CD4-positive, CD25-positive, alpha-beta regulatory T cell (primary cell): Measurements from ENCODE around the gene CTSS. TPM values are rescaled to one million over a fixed set of nuclear protein-coding genes. Genes with fewer than 3 reads are reported as not detected.
"Not testable (repeated sequence)": the region's sequence is repeated elsewhere in the genome, so short reads cannot be mapped to it uniquely, and the experiment has no call there.

Experiments used
- ATAC-seq, 2 donors: fragments of 150-1000 bp; cut with Tn5 transposase; one replicate each; pipeline ENCODE4 v1.10.0; 2021; ENCODE audit warnings: low read depth in 2 of 2, moderate number of reproducible peaks in 2 of 2, moderate library complexity in 1 of 2
- DNase-seq, 3 donors: peaks; one replicate each; pipeline versions ENCODE4 v3.0.0 to v3.0.0-alpha.2; 2012 to 2022; ENCODE audit warnings: mixed read lengths in 1 of 3
- H3K27ac ChIP-seq: one replicate; pipeline ENCODE4 v1.7.0; 2013; ENCODE audit warnings: mild to moderate bottlenecking, low read length; ENCODE audit not compliant: insufficient read depth, poor library complexity, severe bottlenecking
- H3K27me3 ChIP-seq: one replicate; pipeline ENCODE4 v1.7.0; 2013; ENCODE audit warnings: low read length; ENCODE audit not compliant: control insufficient read depth, insufficient read depth
- H3K36me3 ChIP-seq: one replicate; pipeline ENCODE4 v1.7.0; 2013; ENCODE audit warnings: mild to moderate bottlenecking, low read length, moderate library complexity; ENCODE audit not compliant: control insufficient read depth, insufficient read depth
- H3K4me1 ChIP-seq: 2 replicates; pipeline ENCODE4 v1.7.0; 2013; ENCODE audit warnings: mild to moderate bottlenecking, low read length; ENCODE audit not compliant: insufficient read depth, control insufficient read depth, poor library complexity, severe bottlenecking
- H3K4me3 ChIP-seq: one replicate; pipeline ENCODE4 v1.7.0; 2013; ENCODE audit warnings: low read depth, mild to moderate bottlenecking, low read length, moderate library complexity
- H3K9me3 ChIP-seq, 2 experiments: 1 replicate in 1 of 2; 2 replicates in 1 of 2; pipeline ENCODE4 v1.7.0; 2013; ENCODE audit warnings: low read length in 2 of 2, mild to moderate bottlenecking in 1 of 2, moderate library complexity in 1 of 2; ENCODE audit not compliant: control insufficient read depth in 2 of 2
- H3K27ac Mint-ChIP-seq, 3 donors: one replicate each; pipeline ENCODE4 v1.8.0; 2020 to 2022; ENCODE audit warnings: mild to moderate bottlenecking in 3 of 3, mixed read lengths in 3 of 3, moderate library complexity in 2 of 3
- H3K27me3 Mint-ChIP-seq: one replicate; pipeline ENCODE4 v1.8.0; 2022; ENCODE audit warnings: mild to moderate bottlenecking, mixed read lengths
- H3K36me3 Mint-ChIP-seq: one replicate; pipeline ENCODE4 v1.8.0; 2020; ENCODE audit warnings: mixed read lengths
- H3K4me1 Mint-ChIP-seq, 4 donors: one replicate each; pipeline ENCODE4 v1.8.0; 2020 to 2022; ENCODE audit warnings: mixed read lengths in 4 of 4, mild to moderate bottlenecking in 1 of 4
- H3K4me3 Mint-ChIP-seq, 4 donors: one replicate each; pipeline ENCODE4 v1.8.0; 2020 to 2022; ENCODE audit warnings: mild to moderate bottlenecking in 4 of 4, mixed read lengths in 4 of 4, moderate library complexity in 3 of 4
- H3K9me3 Mint-ChIP-seq, 7 donors: one replicate each; pipeline ENCODE4 v1.8.0; 2020 to 2022; ENCODE audit warnings: mixed read lengths in 7 of 7, mild to moderate bottlenecking in 3 of 7, moderate library complexity in 2 of 7
- polyA plus RNA-seq, 4 donors: library from polyadenylated mRNA; unstranded; fragments of 300-500 nt; fragmentation: Illumina TruSeq; gene quantifications; one replicate each; pipeline ENCODE4 v1.2.3, GENCODE V29; 2021
- total RNA-seq: library from RNA; stranded (reverse); gene quantifications from one replicate; pipeline ENCODE4 v1.2.3, GENCODE V29; 2022

Gene CTSS
- total and polyA plus RNA-seq, 5 donors from 2014 or later: 114 to 227 (median 196) TPM

DNA sequence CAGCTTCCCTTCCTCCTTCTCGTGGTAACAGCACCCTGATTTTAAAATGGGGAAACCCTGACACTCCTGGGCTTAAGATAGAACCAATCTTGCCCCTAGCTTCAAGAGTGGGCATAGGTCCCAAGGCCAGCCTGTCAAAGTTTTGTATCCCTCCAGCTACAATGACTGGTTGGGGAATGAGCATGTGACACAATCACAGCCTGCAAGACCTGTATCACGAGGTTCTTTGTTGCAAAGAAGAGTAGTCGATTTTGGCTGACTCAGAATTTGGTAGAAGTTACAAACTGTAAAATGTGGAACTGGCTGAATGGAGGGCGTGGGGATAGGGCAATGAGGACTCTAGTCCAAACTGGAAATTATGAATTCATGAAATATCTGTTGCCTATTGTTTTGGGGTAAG, 23.8 kb upstream of the CTSS start:
- no peak overlapping the region for H3K27ac Mint-ChIP-seq
- no peaks in the 10 kb centered on the region for H3K9me3 ChIP-seq
- no peaks in the 10 kb centered on the region for H3K27me3 Mint-ChIP-seq
- H3K9me3 Mint-ChIP-seq: no peaks in the 10 kb centered on the region
- no peak overlapping the region for H3K27ac ChIP-seq
- H3K4me1 ChIP-seq: no peaks in the 10 kb centered on the region
- H3K36me3 Mint-ChIP-seq: peaks cover 9% of the 10 kb centered on the region
- DNase-seq (no peak), ATAC-seq (no peak)
- H3K27me3 ChIP-seq: no peaks in the 10 kb centered on the region
- no peak overlapping the region for H3K4me3 ChIP-seq
- no peaks in the 10 kb centered on the region for H3K36me3 ChIP-seq
- H3K4me1 Mint-ChIP-seq: peaks cover 0 to 2% (median 0%) of the 10 kb centered on the region in 4 donors
- no peak overlapping the region for H3K4me3 Mint-ChIP-seq

DNA sequence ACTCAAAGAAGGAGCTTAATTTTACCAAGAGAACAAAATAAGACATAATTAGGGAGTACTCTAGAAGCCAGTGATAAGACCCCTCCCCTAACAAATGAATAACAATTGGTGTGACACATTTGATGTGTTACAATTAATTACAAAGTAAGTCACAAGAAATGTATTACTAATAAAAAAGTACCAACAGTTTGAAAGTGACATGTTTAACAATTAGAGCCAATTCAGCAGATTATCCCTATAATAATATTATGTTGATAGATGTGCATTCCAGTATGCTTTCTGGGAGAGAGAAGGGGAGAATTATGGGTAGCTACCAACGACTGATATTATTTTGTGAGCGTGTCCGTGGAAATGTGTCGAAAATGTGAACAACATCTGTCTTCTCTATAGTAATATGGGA, 23.4 kb upstream of the CTSS start:
- H3K4me3 Mint-ChIP-seq: no peak overlapping the region
- H3K27me3 ChIP-seq: no peaks in the 10 kb centered on the region
- no peak for DNase-seq
- peaks cover 0 to 2% (median 0%) of the 10 kb centered on the region in 4 donors for H3K4me1 Mint-ChIP-seq
- no peak for ATAC-seq
- H3K4me1 ChIP-seq: no peaks in the 10 kb centered on the region
- no peaks in the 10 kb centered on the region for H3K9me3 Mint-ChIP-seq
- H3K27ac Mint-ChIP-seq: no peak overlapping the region
- H3K36me3 ChIP-seq: no peaks in the 10 kb centered on the region
- H3K27ac ChIP-seq: no peak overlapping the region
- H3K36me3 Mint-ChIP-seq: peaks cover 6% of the 10 kb centered on the region
- no peaks in the 10 kb centered on the region for H3K27me3 Mint-ChIP-seq
- no peaks in the 10 kb centered on the region for H3K9me3 ChIP-seq
- H3K4me3 ChIP-seq: no peak overlapping the region

DNA sequence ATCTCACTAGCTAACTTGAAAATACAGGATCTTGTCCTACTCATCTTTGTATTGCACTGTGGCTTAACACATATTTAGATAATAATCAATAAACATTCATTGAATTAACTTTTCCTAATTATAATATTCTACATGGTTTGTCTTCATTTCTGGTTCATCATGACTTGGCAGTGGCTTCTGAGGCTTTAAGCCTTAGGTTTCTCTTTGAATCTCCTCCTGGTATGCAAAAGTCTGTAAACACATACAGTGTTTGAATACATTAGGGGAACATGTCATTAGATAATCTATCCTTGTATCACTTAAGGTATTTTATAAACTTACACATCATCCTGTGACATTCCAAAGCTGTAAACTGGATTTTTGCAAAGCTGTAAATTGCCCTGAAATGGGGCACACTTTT, 21.9 kb upstream of the CTSS start:
- peaks cover 0 to 6% (median 1%) of the 10 kb centered on the region in 4 donors for H3K4me1 Mint-ChIP-seq
- Histone ChIP-seq H3K4me1 (no peaks in the 10 kb centered on the region), H3K4me3 (no peak overlapping the region), H3K27me3 (no peaks in the 10 kb centered on the region), H3K9me3 (no peaks in the 10 kb centered on the region), H3K36me3 (no peaks in the 10 kb centered on the region), H3K27ac (no peak overlapping the region)
- H3K27me3 Mint-ChIP-seq: no peaks in the 10 kb centered on the region
- no peak overlapping the region for H3K4me3 Mint-ChIP-seq
- ATAC-seq (no peak), DNase-seq (no peak)
- peaks cover 6% of the 10 kb centered on the region for H3K36me3 Mint-ChIP-seq
- no peaks in the 10 kb centered on the region for H3K9me3 Mint-ChIP-seq
- no peak overlapping the region for H3K27ac Mint-ChIP-seq

DNA sequence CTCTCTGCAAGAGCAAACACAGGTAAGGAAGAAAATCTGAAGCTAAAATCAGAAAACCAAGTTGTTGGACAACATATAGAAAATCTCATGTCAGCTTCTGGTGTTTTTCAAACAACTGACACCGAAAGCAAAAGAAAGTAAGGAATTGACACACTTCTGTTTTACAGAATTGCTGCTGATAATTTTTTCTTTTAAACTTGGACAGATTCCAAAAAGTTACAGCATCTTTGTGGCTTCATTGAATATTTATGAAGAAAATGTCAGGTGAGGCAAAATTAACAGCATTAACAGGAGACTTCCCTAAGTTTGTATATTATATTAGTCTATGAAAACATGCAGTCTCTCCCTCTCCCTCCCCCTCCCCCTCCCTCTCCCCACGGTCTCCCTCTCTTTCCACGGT, 14.9 kb upstream of the CTSS start:
- Histone ChIP-seq H3K4me1 (no peaks in the 10 kb centered on the region), H3K27me3 (no peaks in the 10 kb centered on the region), H3K4me3 (no peak overlapping the region), H3K27ac (no peak overlapping the region), H3K36me3 (no peaks in the 10 kb centered on the region), H3K9me3 (no peaks in the 10 kb centered on the region)
- ATAC-seq (no peak), DNase-seq (no peak)
- no peaks in the 10 kb centered on the region for H3K9me3 Mint-ChIP-seq
- H3K4me1 Mint-ChIP-seq: peaks cover 0 to 10% (median 3%) of the 10 kb centered on the region in 4 donors
- H3K36me3 Mint-ChIP-seq: no peaks in the 10 kb centered on the region
- H3K4me3 Mint-ChIP-seq: no peak overlapping the region
- no peak overlapping the region for H3K27ac Mint-ChIP-seq
- peaks cover 5% of the 10 kb centered on the region for H3K27me3 Mint-ChIP-seq

DNA sequence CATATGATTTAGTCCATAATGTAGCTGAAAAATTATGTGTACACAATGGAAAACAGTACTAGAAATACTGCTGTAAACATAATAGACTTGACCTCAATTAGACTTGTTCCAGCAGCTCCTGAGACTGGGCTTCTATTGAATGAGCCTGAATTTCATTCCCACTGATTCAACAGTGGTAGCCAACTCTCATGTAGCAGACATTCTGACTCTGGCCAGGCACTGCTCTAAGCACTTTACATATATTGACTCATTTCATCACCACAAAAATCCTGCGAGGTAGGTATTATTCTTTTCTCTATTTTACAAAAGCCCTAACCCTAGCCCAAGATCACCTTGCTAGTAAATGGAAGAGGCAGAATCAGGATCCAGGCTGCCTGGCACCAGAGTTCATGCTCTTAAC, 12.8 kb upstream of the CTSS start:
- ATAC-seq: no peak
- H3K9me3 ChIP-seq: no peaks in the 10 kb centered on the region
- no peak for DNase-seq
- H3K27me3 ChIP-seq: no peaks in the 10 kb centered on the region
- no peak overlapping the region for H3K27ac ChIP-seq
- no peaks in the 10 kb centered on the region for H3K36me3 Mint-ChIP-seq
- H3K27me3 Mint-ChIP-seq: peaks cover 5% of the 10 kb centered on the region
- no peaks in the 10 kb centered on the region for H3K36me3 ChIP-seq
- no peaks in the 10 kb centered on the region for H3K4me1 ChIP-seq
- peaks cover 0 to 10% (median 3%) of the 10 kb centered on the region in 4 donors for H3K4me1 Mint-ChIP-seq
- H3K4me3 Mint-ChIP-seq: no peak overlapping the region
- H3K4me3 ChIP-seq: no peak overlapping the region
- H3K9me3 Mint-ChIP-seq: no peaks in the 10 kb centered on the region
- H3K27ac Mint-ChIP-seq: no peak overlapping the region

DNA sequence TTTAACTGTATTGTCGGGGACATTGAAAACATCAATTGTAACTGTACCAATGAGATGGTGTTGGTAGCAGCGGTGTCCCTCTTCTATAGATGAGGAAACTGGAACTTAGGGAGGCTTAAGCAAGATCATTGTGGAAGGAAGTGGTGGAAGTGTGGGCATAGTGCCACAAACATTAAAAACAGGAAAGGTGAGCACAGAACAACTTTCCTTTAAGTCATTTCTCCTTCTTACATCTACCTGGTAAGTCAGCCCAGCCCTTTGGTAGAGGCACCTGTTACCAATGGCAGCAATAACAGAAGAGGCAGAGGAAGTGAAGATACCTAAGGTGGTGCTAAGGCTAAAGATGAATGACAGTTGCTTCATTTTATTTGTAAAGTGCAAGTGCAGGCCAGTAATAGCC, 12.0 kb upstream of the CTSS start:
- ATAC-seq (no peak), DNase-seq (peak in 1 of 3 donors; percentile 22)
- H3K4me3 Mint-ChIP-seq: no peak overlapping the region
- Histone ChIP-seq H3K4me3 (no peak overlapping the region), H3K9me3 (no peaks in the 10 kb centered on the region), H3K27me3 (no peaks in the 10 kb centered on the region), H3K36me3 (no peaks in the 10 kb centered on the region), H3K4me1 (no peaks in the 10 kb centered on the region), H3K27ac (no peak overlapping the region)
- H3K27me3 Mint-ChIP-seq: peaks cover 5% of the 10 kb centered on the region
- H3K9me3 Mint-ChIP-seq: no peaks in the 10 kb centered on the region
- H3K36me3 Mint-ChIP-seq: no peaks in the 10 kb centered on the region
- peak overlapping the region in 2 of 3 donors; percentile 16 to 18 for H3K27ac Mint-ChIP-seq
- peaks cover 0 to 6% (median 2%) of the 10 kb centered on the region in 4 donors for H3K4me1 Mint-ChIP-seq

DNA sequence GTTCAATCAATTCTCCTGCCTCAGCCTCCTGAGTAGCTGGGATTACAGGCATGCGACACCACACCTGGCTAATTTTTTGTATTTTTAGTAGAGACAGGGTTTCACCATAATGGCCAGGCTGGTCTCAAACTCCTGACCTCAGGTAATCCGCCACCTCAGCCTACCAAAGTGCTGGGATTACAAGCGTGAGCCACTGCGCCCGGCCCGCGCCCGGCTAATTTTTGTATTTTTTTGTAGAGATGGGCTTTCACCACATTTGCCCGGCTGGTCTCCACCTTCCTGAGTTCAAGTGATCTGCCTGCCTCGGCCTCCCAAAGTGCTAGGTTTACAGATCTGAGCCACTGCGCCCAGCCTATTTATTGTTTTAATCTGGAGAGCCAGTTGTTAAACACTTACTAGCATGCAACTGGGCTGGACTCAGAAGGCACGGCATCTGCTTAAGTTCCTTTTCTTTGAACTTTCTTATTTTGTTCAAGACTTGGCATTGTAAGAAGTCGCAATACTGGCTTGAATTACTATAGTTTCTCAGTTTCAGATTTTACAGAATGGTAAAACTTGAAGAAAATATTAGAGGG, 10.4 kb upstream of the CTSS start:
- not testable (repeated sequence) for H3K27ac Mint-ChIP-seq, H3K9me3 Mint-ChIP-seq, H3K9me3 ChIP-seq, H3K4me3 Mint-ChIP-seq, H3K4me1 ChIP-seq, H3K36me3 Mint-ChIP-seq, H3K4me3 ChIP-seq, H3K27ac ChIP-seq, H3K27me3 ChIP-seq, H3K27me3 Mint-ChIP-seq, DNase-seq, H3K36me3 ChIP-seq, ATAC-seq
- peaks cover 7 to 10% (median 8%) of the 10 kb centered on the region in 4 donors for H3K4me1 Mint-ChIP-seq

DNA sequence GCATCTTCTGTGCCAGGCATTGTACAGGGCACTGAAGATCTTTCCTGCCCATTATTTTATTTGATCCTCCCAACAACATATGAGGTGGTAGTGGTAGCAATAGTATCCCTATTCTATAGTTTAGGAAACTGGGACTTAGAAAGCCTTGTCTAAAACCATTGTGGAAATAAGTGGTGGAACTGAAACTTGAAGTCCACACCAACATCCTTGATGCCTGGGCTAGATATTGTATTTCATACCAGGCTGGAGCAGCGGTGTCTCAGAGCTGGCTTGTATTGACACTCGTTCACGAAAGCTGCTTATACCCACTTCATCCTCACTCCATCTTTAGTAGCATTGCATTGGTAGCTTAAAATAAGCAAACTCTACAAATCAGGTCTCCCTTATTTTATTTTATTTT, 9.7 kb upstream of the CTSS start:
- Histone ChIP-seq H3K27ac (no peak overlapping the region), H3K9me3 (no peaks in the 10 kb centered on the region), H3K4me3 (no peak overlapping the region), H3K4me1 (peaks cover 5% of the 10 kb centered on the region), H3K27me3 (no peaks in the 10 kb centered on the region), H3K36me3 (no peaks in the 10 kb centered on the region)
- ATAC-seq (no peak), DNase-seq (no peak)
- Mint-ChIP-seq H3K4me3 (no peak overlapping the region), H3K27me3 (peaks cover 5% of the 10 kb centered on the region), H3K36me3 (no peaks in the 10 kb centered on the region), H3K4me1 (peaks cover 9 to 16% (median 12%) of the 10 kb centered on the region in 4 donors), H3K27ac (no peak overlapping the region), H3K9me3 (no peaks in the 10 kb centered on the region)
